Panc1 (cell line): ENCODE results near the gene TPSG1.

Source experiments
- CTCF ChIP-seq: fragments of 450-650 bp; IDR thresholded peaks from 2 replicates; pipeline ENCODE4 v1.5.1; 2017; ENCODE audit warnings: mild to moderate bottlenecking
- POLR2AphosphoS5 ChIP-seq: IDR thresholded peaks from 2 replicates; pipeline ENCODE4 v1.6.1; 2012; ENCODE audit warnings: mild to moderate bottlenecking, low read depth, low read length, moderate library complexity
- REST ChIP-seq, 2 experiments: IDR thresholded peaks; 2 replicates each; pipeline ENCODE4 v1.6.1; 2011 to 2012; ENCODE audit warnings: low read depth in 2 of 2, control low read depth in 1 of 2, low read length in 1 of 2, mild to moderate bottlenecking in 1 of 2, moderate library complexity in 1 of 2; ENCODE audit not compliant: insufficient read depth in 1 of 2

- TF ChIP-seq POLR2AphosphoS5 (no peak), CTCF (no peak), REST (IDR thresholded peaks at IDR 0.05; ENCODE audit: insufficient read depth in 1 of 2, low read depth in 2 of 2, low read length in 1 of 2) (no peak)
These were observed 46.7 kb downstream of the TPSG1 start for GRCh38 chr16:1178295-1178910.
